NCI-H146 treated with DMSO at 0.1 percent for 48 hours (cell line): ENCODE data around the gene POMT1.
A peak's percentile ranks its signal among the peaks of the same experiment; 100 is the strongest.
"Not testable (repeated sequence)": the region's sequence is repeated elsewhere in the genome, so short reads cannot be mapped to it uniquely, and the experiment has no call there.

Experiments used
- DNase-seq: peaks from one replicate; lab custom pipeline; 2025; ENCODE audit not compliant: unreplicated experiment; lab: John Stamatoyannopoulos, UW

The POMT1 gene, protein sequence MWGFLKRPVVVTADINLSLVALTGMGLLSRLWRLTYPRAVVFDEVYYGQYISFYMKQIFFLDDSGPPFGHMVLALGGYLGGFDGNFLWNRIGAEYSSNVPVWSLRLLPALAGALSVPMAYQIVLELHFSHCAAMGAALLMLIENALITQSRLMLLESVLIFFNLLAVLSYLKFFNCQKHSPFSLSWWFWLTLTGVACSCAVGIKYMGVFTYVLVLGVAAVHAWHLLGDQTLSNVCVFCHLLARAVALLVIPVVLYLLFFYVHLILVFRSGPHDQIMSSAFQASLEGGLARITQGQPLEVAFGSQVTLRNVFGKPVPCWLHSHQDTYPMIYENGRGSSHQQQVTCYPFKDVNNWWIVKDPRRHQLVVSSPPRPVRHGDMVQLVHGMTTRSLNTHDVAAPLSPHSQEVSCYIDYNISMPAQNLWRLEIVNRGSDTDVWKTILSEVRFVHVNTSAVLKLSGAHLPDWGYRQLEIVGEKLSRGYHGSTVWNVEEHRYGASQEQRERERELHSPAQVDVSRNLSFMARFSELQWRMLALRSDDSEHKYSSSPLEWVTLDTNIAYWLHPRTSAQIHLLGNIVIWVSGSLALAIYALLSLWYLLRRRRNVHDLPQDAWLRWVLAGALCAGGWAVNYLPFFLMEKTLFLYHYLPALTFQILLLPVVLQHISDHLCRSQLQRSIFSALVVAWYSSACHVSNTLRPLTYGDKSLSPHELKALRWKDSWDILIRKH

DNA sequence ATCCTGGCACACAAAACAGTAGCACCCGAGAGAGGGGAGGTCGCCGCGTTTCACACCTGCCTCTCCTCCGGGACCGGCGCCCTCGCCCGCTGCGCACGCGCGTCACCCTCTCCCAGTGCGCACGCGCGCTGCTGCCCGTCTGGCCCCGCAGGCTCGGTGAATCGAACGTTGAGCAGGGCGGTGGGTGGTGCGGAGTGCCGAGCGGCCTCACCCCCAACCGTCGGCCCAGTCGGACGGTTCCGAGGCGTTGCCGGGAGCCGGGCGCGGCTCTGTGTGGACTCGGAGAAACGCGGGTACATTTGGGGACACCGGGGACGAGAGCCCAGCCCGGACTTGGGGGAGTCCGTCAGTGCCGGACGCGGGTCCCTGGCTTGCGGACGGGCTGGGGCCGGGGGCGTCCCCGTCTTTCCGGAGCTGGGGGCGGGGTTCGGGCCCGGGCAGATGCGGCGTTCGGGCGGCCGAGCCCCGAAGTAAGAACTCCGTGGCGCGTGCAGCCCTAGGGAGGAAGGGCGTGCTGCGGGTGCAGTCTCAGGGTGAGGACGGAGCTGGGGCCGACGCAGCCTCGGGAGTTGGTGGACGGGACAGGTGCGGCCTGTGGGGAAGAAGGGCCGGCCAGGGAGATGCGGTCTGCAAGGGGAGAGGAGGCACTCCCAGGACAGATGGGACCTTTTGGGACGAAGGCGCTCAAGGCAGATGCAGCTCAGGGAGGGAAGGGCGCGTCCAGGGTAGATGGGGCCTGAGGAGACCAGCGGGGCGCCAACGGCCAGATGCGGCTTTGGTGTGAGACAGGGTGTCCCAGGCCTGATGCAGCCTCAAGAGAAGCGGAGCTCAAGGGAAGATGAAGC is at the start of gene POMT1:
TSS of gene POMT1 (plus strand) at position 138 of the 845 bp plus-strand sequence. CDS start 1,301 bp downstream, outside the sequence.
- peak; percentile 64 for DNase-seq

DNA sequence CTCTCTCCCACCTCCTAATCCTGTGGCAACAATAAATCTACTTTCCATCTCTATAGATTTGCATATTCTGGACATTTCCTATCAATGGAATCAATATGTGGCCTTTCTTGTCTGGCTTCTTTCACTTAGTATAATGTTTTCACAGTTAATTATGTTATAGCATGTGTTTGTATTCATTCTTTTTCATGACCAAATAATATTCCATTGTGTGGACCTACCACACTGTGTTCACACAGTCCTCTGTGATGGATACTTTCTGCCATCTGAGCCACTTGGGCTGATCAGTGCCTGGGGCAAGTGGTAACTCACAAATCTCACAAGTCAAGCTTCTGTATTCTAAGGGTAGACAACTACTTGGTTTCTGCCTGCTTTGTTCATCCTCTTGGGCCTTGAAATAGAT is 48.7 kb upstream of the POMT1 start:
- DNase-seq, result no peak

DNA sequence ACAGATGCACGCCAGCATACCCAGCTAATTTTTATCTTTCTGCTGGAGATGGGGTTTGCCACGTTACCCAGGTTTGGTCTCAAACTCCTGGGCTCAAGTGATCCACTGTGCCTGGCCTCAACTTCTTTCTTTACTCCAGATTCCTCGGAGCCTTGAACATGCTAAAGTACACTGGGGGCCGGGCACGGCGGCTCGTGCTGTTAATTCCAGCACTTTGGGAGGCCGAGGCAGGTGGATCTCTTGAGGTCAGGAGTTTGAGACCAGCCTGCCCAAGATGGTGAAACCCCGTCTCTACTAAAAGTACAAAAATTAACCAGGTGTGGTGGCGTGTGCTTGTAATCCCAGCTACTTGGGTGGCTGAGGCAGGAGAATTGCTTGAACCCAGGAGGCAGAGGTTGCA is 47.1 kb upstream of the POMT1 start:
- not testable (repeated sequence) for DNase-seq

DNA sequence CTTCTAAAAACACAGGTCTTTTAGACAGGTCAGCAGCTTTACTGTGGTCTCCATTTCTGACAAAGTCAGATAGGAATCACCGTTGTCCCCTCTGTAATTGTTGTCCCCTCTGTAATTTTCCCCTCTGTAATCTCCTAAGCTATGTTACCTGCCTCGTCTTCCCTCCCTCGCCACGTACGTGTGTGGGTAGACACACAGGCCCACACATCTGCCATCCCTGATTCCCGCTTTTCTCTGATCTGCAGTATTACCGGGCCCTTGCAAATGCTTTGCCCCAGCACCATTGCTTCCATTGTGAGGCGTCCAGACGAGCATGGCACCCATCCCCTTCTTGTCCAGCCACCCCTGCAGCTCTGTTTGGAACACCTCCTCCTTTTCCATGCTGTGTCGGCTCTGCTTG is 45.0 kb upstream of the POMT1 start:
- no peak for DNase-seq

DNA sequence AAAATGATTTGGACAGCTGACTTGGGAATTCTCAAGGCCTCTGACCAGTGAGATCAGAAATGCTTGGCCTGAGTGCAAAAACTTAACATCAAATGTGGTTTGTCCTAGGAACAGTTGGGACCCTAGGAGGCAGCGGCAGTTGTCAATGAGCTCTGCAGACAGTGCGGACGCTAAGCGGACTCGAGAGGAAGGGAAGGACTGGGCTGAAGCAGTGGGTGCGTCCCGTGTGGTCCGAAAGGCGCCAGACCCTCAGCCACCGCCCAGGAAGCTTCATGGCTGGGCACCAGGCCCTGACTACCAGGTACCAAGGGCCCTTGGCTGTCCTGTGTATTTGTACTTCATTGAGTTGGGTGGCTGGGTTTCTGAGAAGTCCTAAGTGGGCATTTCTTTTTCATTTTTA is 43.7 kb upstream of the POMT1 start:
- no peak for DNase-seq

DNA sequence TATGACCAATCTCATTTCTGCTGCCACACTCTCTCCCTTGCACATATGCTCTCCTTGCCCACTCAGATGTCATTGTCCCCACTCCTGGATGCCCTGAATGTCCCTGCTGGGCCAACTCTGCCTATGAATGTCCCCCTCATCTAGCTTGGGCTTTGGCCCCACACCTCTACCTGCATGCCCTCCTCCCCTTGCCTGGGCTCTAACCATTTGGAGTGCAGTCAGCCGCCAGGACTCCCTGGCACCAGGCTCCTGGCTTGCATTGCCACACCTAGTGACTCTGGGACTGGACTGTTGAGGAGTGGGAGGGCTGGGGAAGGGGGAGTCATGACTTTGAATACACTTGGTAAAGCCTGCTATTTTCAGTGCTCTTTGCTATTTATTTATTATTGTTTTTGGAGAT is 41.6 kb upstream of the POMT1 start:
- DNase-seq, result no peak

DNA sequence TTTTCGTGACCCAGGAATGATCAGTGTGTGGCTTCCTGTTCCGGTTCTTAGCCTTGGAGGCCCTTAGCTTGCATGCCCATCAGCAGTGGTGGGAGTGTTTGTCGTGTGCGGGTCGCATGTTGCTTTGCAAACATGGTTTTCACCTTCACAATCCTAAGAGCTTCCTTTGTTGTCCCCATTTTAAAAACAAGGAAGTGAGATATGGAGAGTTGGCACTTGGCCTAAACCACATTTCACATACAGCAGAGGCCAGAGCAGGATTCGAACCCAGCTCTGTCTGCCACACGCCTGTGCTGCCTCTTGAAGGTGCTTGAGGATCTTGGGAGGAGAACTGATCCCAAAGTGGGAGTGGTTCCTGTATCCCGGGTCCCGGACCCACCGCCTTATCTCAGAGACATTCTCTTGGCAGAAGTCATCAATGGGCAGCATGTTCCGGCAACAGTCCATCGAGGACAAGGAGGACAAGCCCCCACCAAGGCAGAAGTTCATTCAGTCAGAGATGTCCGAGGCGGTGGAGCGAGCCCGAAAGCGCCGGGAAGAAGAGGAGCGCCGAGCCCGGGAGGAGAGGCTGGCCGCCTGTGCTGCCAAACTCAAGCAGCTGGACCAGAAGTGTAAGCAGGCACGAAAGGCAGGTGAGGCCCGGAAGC is 38.2 kb upstream of the POMT1 start:
- no peak for DNase-seq

DNA sequence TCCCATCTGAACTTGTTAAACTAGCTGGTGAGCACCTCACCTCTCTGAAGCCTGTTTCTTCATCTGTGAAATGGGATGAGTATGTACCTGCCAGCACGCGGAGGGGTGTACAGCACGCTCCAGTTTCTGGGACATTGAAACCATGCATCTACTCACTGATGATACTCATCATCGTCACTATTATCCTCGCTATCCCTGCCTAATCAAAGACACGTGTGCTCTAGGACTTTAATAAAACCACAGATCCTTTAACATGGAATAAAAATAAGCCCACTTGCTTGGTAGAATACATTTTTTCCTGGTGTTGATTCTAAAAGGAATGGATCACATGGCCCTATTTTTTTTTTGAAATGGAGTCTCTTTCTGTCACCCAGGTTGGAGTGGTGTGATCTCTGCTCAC is 37.3 kb upstream of the POMT1 start:
- DNase-seq, result no peak

DNA sequence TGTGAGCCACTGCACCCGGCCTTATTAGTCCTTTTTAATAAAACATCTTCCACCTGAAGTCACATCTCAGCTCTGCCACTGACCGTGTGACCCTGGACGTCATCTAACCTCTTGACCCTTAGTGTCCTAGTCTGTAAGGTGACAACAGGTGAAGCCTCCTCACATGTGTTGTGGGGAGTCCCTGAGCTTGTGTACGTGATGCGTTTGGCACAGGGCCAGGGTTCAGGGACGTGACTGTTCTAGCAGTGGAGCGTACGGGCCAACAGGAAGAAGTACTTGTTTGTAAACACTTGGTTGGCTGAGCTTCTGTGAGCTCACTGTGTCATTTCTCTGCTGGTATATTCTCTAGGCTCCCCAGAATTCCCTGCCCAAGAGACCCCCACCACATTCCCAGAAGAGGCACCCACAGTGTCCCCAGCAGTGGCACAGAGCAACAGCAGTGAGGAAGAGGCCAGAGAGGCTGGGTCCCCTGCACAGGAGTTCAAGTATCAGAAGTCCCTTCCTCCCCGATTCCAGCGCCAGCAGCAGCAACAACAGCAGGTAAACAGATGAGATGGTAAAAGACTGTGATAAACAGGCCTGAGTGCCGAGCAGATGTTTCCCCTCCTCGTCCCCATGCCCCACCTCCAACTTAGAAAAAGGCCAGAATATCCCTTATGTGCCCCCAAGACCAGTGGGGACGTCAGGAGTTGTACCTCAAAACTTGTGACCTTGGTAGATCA is 35.3 kb upstream of the POMT1 start:
- DNase-seq, result no peak

DNA sequence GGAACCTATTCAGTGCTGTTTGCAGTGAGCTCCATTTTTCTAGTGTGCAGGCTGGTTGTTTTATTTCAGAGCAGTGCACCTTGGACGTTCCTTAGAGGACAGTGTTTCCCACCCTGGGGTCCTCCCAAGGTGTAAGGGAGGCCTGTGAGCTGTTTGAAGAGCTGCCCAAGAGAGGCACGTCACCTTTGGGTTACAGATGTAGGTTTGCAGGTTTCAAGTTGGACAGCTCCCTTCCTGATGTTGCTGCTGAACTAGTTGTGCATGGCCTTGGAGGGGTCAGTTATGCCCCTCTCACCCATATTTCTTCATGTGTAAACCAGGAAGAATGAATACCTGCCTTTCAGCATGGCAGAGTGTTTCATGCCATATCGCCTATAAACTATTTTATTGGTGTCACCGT is 34.7 kb upstream of the POMT1 start:
- DNase-seq, result no peak

DNA sequence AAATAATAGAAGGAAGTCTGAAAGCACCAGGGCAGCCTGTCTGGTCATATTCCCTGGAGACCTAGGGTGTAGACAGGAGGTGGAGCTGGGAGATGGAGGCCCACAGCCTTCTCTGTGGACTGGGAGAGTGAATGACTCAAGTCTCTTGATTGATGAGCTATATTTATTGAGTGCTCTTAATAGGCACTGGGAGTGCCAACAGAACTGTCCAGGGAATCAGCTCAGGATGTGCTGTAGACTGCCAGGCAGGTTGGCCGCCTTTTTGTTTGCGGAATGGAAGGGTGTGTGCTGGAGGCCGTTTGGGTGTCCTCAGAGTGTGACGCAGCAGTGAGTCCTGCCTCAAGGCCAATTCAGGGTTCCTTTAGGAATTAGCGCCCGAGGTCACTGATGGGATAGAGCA is 33.4 kb upstream of the POMT1 start:
- no peak for DNase-seq

DNA sequence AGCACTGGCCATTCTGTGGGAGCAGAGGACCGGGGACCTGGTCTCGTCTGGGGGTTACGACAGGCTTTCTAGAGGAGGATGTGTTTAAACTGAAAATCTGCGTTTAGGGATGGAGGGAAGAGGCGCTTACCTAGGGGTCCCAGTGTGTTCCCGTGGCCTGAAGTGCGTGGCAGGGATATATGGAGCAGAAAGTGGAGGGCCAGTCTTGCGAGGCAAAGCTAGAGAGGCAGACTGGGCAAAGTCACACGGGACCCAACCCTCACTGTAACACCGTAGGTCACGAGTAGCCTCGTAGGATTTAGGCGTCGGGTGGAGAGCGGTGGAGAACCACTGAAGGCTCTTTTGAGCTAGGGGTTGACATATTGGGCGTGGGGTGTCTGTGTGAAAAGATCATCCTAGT is 32.8 kb upstream of the POMT1 start:
- no peak for DNase-seq

DNA sequence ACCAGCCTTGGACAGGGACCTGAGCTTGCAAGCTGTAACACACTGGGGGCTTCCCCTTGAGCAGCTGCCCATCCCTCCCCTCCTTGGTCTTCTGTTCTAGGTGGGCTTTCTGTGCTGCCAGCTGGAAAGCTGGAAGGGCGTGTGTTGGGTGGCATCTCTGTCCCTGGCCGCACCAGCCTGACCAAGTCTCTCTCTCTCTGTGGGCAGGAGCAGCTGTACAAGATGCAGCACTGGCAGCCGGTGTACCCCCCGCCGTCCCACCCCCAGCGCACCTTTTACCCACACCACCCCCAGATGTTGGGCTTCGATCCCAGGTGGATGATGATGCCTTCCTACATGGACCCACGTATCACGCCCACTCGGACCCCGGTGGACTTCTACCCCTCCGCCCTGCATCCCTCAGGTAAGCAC is 32.1 kb upstream of the POMT1 start:
- no peak for DNase-seq

DNA sequence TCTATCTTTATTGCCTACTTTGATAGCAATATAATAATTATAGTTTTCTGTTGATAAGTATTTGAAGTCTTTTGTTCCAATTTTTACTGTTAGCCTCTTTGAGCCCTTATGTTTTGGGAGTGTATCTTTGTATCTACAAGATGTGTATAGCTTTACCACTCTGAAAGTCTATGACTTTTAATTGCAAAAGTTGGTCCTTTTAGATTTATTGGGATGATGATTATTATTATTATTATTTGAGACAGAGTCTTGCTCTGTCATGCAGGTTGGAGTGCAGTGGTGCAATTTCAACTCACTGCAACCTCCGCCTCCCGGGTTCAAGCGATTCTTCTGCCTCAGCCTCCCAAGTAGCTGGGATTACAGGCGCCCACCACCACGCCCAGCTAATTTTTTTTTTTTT is 30.6 kb upstream of the POMT1 start:
- not testable (repeated sequence) for DNase-seq

DNA sequence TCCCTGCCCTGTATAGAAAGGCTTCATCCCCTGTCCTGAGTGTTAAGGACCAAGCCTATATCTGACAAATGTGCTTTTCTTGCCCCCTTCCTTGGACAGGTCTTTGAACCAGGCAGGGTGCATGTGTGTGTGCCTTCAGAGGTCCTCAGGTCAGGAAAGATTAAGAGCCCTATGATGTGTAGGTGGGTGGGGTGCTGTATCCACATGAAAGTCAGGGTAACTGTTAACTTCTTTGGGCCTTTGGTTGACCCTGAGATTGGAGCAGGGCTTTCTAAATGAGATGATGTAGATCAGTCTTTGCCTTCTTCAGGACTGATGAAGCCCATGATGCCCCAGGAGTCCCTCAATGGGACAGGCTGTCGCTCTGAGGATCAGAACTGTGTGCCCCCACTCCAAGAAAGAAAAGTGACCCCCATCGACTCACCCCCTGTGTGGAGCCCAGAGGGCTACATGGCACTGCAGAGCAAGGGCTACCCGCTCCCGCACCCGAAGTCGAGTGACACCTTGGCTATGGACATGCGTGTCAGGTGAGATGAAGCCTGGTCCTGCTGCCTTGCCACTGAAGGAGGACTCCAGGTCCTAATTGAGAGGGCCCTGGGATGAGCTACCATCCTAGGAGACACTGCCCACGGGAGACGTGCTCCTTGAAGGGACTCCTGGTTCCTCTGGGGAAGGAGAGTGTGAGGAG is 29.4 kb upstream of the POMT1 start:
- no peak for DNase-seq

DNA sequence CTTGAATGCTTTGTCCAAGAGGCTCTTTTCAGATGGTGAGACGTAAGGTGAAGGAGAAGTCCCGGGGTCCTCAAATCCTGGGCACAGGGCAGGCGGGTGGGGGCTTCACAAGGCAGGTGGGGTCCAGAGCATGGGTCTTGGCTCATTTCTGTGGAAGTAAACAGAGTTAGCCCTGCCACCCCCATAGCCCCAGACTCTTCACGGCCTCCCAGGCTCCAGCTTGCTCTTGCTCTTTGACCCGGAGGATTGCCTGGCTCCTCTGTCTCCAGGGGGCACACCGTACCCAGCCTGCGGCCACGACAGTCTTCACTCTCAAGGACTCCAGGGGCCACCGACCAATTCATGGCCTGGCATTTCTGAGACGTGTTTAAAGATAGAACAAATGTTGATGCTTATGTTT is 28.8 kb upstream of the POMT1 start:
- no peak for DNase-seq

DNA sequence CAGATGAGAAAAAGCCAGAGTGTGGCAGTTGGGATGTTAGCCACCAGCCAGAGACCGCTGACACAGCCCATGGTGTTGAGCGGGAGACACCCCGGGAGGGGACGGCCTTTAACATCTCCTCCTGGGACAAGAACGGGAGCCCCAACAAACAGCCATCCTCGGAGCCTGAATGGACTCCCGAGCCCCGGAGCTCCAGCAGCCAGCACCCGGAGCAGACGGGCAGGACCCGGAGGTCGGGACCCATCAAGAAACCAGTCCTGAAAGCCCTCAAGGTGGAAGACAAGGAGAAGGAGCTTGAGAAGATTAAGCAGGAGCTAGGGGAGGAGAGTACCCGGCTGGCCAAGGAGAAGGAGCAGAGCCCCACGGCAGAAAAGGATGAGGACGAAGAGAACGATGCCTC is 28.0 kb upstream of the POMT1 start:
- no peak for DNase-seq

DNA sequence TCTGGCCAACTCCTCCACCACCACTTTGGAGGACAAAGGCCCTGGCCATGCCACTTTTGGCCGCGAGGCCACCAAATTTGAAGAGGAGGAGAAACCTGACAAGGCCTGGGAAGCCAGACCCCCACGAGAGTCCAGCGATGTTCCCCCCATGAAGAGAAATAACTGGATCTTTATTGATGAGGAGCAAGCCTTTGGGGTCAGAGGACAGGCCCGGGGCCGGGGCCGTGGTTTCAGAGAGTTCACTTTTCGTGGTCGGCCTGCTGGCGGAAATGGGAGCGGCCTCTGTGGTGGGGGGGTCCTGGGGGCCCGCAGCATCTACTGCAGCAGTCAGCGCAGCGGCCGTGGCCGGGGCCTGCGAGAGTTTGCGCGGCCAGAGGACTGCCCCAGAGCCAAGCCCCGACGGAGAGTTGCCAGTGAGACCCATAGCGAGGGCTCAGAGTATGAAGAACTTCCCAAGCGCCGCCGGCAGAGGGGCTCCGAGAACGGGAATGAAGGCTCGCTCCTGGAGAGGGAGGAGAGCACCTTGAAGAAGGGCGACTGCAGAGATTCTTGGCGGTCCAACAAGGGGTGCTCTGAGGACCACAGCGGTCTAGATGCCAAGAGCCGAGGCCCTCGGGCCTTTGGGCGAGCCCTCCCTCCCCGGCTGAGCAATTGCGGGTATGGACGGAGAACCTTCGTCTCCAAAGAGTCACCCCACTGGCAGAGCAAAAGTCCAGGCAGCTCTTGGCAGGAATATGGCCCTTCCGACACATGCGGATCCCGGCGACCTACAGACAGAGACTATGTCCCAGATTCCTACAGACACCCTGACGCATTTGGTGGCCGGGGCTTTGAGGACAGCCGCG is 27.4 kb upstream of the POMT1 start:
- DNase-seq, result no peak
